OCI-LY3 (cell line): Measurements from ENCODE around the gene ATOH7.
A peak's percentile ranks its signal among the peaks of the same experiment; 100 is the strongest.

Experiments used
- H2AFZ ChIP-seq: fragments of 200-600, 300-600 bp; shearing (Covaris generic); 2 replicates; pipeline ENCODE4 v1.6.0; 2014; ENCODE audit warnings: antibody characterized with exemption, low read depth, low read length
- H3K27ac ChIP-seq: fragments of 200-600, 300-600 bp; sonication (generic); 2 replicates; pipeline ENCODE4 v1.5.1; 2014; ENCODE audit warnings: mild to moderate bottlenecking, low read length, moderate library complexity, mixed read lengths
- H3K27me3 ChIP-seq: fragments of 200-600, 300-600 bp; sonication (generic); 2 replicates; pipeline ENCODE4 v1.6.1; 2014; ENCODE audit warnings: low read depth, low read length, mixed read lengths
- H3K36me3 ChIP-seq: fragments of 200-600, 300-600 bp; sonication (generic); replicated peaks from 2 replicates; pipeline ENCODE3; 2014; ENCODE audit warnings: low read depth, low read length, mixed read lengths
- H3K4me1 ChIP-seq: fragments of 300-600, 200-600 bp; sonication (generic); 2 replicates; pipeline ENCODE4 v1.6.1; 2014; ENCODE audit warnings: low read length, mixed read lengths
- H3K4me2 ChIP-seq: fragments of 200-600, 300-600 bp; sonication (generic); 2 replicates; pipeline ENCODE4 v1.6.1; 2014; ENCODE audit warnings: low read length, mixed read lengths
- H3K4me3 ChIP-seq: fragments of 300-600, 200-600 bp; sonication (generic); 2 replicates; pipeline ENCODE4 v1.5.1; 2014; ENCODE audit warnings: antibody characterized with exemption, mild to moderate bottlenecking, low read length, moderate library complexity
- H3K79me2 ChIP-seq: fragments of 300-600, 200-600 bp; shearing (Covaris generic); 2 replicates; pipeline ENCODE4 v1.6.1; 2014; ENCODE audit warnings: mild to moderate bottlenecking, low read length, mixed read lengths
- H3K9ac ChIP-seq: fragments of 300-600, 200-600 bp; shearing (Covaris generic); 2 replicates; pipeline ENCODE4 v1.6.0; 2014; ENCODE audit warnings: mild to moderate bottlenecking, low read length, moderate library complexity
- H3K9me3 ChIP-seq: fragments of 200-600, 300-600 bp; shearing (Covaris generic); 2 replicates; pipeline ENCODE4 v1.6.1; 2014; ENCODE audit warnings: low read length, mixed read lengths; ENCODE audit not compliant: insufficient read depth
- H4K20me1 ChIP-seq: fragments of 200-600, 300-600 bp; sonication (generic); 2 replicates; pipeline ENCODE4 v1.6.1; 2016; ENCODE audit warnings: low read length, mixed read lengths; ENCODE audit not compliant: insufficient read depth
- CTCF ChIP-seq: fragments of 200-600, 300-600 bp; sonication (generic); IDR thresholded peaks from 2 replicates; pipeline ENCODE4 v1.5.1; 2014; ENCODE audit warnings: antibody characterized with exemption, low read length, low read depth
- EZH2phosphoT487 ChIP-seq: fragments of 200-600 bp; shearing (Covaris generic); IDR thresholded peaks from 2 replicates; pipeline ENCODE4 v1.6.1; 2018; ENCODE audit warnings: antibody characterized with exemption, mixed run types, low read depth

Gene ATOH7

GRCh38 chr10:68218786-68219185 is 13.1 kb downstream of the ATOH7 start:
- H3K79me2 ChIP-seq = no peaks in the 10 kb centered on the region
- H3K4me3 ChIP-seq = no peak overlapping the region
- no peak overlapping the region; the same call in 1 of the 2 replicates for H2AFZ ChIP-seq
- H3K4me1 ChIP-seq = peaks cover 12% of the 10 kb centered on the region
- no peak overlapping the region for H3K9ac ChIP-seq
- H3K9me3 ChIP-seq = no peaks in the 10 kb centered on the region
- peak overlapping the region; percentile 8; the same call in 1 of the 2 replicates for H3K4me2 ChIP-seq
- H3K27ac ChIP-seq = no peak overlapping the region
- TF ChIP-seq CTCF (no peak), EZH2phosphoT487 (no peak)
- H4K20me1 ChIP-seq = no peaks in the 10 kb centered on the region
- H3K27me3 ChIP-seq = no peaks in the 10 kb centered on the region
- H3K36me3 ChIP-seq = no peaks in the 10 kb centered on the region

GRCh38 chr10:68212721-68213352 is 19.1 kb downstream of the ATOH7 start:
- Histone ChIP-seq H3K79me2 (no peaks in the 10 kb centered on the region), H3K36me3 (no peaks in the 10 kb centered on the region), H4K20me1 (no peaks in the 10 kb centered on the region), H3K4me3 (no peak overlapping the region), H3K27me3 (no peaks in the 10 kb centered on the region), H3K9ac (no peak overlapping the region), H2AFZ (peak overlapping the region; percentile 81; the same call in 1 of the 2 replicates), H3K4me2 (peak overlapping the region; percentile 64), H3K27ac (no peak overlapping the region), H3K9me3 (no peaks in the 10 kb centered on the region), H3K4me1 (peaks cover 11% of the 10 kb centered on the region)
- TF ChIP-seq CTCF (peak; percentile 60), EZH2phosphoT487 (no peak)

GRCh38 chr10:68211669-68212068 is 20.2 kb downstream of the ATOH7 start:
- H4K20me1 ChIP-seq = no peaks in the 10 kb centered on the region
- TF ChIP-seq EZH2phosphoT487 (no peak), CTCF (no peak)
- H3K27ac ChIP-seq = no peak overlapping the region
- H3K9me3 ChIP-seq = no peaks in the 10 kb centered on the region
- H3K27me3 ChIP-seq = no peaks in the 10 kb centered on the region
- H3K36me3 ChIP-seq = no peaks in the 10 kb centered on the region
- H3K4me3 ChIP-seq = no peak overlapping the region
- H3K79me2 ChIP-seq = no peaks in the 10 kb centered on the region
- no peak overlapping the region for H3K4me2 ChIP-seq
- H2AFZ ChIP-seq = no peak overlapping the region
- no peak overlapping the region for H3K9ac ChIP-seq
- H3K4me1 ChIP-seq = peaks cover 11% of the 10 kb centered on the region

- Histone ChIP-seq H3K9me3 (no peaks in the 10 kb centered on the region), H3K4me3 (no peak overlapping the region), H3K4me1 (peaks cover 4% of the 10 kb centered on the region; the same call in 1 of the 2 replicates), H3K27me3 (no peaks in the 10 kb centered on the region), H3K79me2 (no peaks in the 10 kb centered on the region), H3K4me2 (no peak overlapping the region), H4K20me1 (no peaks in the 10 kb centered on the region), H3K27ac (no peak overlapping the region), H3K36me3 (no peaks in the 10 kb centered on the region), H2AFZ (no peak overlapping the region), H3K9ac (no peak overlapping the region)
- TF ChIP-seq EZH2phosphoT487 (no peak), CTCF (peak; percentile 50)
Observed at GRCh38 chr10:68208424-68209042, 23.4 kb downstream of the ATOH7 start.
